ENCODE measurements around the gene KMT2D.

- TF ChIP-seq EZH2 (IDR thresholded peaks at IDR 0.05; ENCODE audit: insufficient read depth, poor library complexity, severe bottlenecking) (no peak), EZH2phosphoT487 (IDR thresholded peaks at IDR 0.05; ENCODE audit: insufficient read depth, low read depth) (no peak)
These were observed 10.4 kb upstream of the KMT2D start for GRCh38 chr12:49070971-49071370.

Measured in GM23248 (cell line).